ENCODE measurements around the gene GARS1. TPM values are rescaled to one million over a fixed set of nuclear protein-coding genes. Genes with fewer than 3 reads are reported as not detected.

The GARS1 gene
- total and polyA plus RNA-seq, 4 donors, result 43.3 to 73.6 (median 67.8) TPM

DNA sequence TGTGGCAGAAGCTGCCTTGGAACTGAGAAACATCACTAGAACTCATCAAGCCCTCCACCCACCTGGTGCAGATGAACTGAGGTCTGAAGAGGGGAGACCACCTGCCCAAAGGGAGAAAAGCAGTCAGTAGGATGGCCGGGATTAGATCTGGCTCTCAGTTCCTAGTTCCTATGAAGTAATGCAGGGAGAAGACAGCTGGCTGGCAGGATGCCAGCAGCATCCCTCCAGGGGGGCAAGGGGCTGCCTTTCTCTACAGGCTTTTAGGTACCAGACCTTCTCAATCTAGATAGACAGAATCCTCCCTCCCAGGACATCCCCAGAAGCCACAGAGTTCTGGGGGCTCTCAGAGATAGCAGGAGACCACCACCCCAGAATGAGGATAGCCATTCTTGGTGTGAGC, 79.7 kb downstream of the GARS1 start:
- Histone ChIP-seq H3K9me3 (ENCODE audit: control insufficient read depth in 4 of 4, low read length in 3 of 4) (no peaks in the 10 kb centered on the region), H3K36me3 (ENCODE audit: control insufficient read depth in 4 of 4, insufficient read depth in 3 of 4, low read depth in 1 of 4, low read length in 3 of 4) (no peaks in the 10 kb centered on the region), H3K27me3 (ENCODE audit: control insufficient read depth in 4 of 4, insufficient read depth in 4 of 4, low read length in 3 of 4) (no peaks in the 10 kb centered on the region), H3K4me1 (ENCODE audit: control insufficient read depth in 4 of 4, insufficient read depth in 4 of 4, low read length in 3 of 4) (no peaks in the 10 kb centered on the region), H3K27ac (ENCODE audit: low read depth in 1 of 2, low read length in 2 of 2) (no peak overlapping the region), H3K4me3 (ENCODE audit: low read depth in 1 of 3, low read length in 3 of 3) (no peak overlapping the region), H3K9ac (ENCODE audit: low read depth in 1 of 2, low read length in 2 of 2) (no peak overlapping the region)
- 63% methylated on average over 1 of the region's 1 CpG for WGBS
- TF ChIP-seq SP1 (IDR thresholded peaks at IDR 0.05) (no peak), RXRA (IDR thresholded peaks at IDR 0.05) (no peak), MAX (IDR thresholded peaks at IDR 0.05) (no peak), EGR1 (IDR thresholded peaks at IDR 0.05; ENCODE audit: low read depth in 2 of 2) (no peak), RAD21 (IDR thresholded peaks at IDR 0.05) (no peak), FOXA1 (IDR thresholded peaks at IDR 0.05) (no peak), NR2F2 (IDR thresholded peaks at IDR 0.05) (no peak), JUND (IDR thresholded peaks at IDR 0.05) (no peak)
- TF ChIP-seq, protein P1, sequence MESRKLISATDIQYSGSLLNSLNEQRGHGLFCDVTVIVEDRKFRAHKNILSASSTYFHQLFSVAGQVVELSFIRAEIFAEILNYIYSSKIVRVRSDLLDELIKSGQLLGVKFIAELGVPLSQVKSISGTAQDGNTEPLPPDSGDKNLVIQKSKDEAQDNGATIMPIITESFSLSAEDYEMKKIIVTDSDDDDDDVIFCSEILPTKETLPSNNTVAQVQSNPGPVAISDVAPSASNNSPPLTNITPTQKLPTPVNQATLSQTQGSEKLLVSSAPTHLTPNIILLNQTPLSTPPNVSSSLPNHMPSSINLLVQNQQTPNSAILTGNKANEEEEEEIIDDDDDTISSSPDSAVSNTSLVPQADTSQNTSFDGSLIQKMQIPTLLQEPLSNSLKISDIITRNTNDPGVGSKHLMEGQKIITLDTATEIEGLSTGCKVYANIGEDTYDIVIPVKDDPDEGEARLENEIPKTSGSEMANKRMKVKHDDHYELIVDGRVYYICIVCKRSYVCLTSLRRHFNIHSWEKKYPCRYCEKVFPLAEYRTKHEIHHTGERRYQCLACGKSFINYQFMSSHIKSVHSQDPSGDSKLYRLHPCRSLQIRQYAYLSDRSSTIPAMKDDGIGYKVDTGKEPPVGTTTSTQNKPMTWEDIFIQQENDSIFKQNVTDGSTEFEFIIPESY (IDR thresholded peaks at IDR 0.05), result no peak
- no peak for DNase-seq (ENCODE audit: low spot score)

DNA sequence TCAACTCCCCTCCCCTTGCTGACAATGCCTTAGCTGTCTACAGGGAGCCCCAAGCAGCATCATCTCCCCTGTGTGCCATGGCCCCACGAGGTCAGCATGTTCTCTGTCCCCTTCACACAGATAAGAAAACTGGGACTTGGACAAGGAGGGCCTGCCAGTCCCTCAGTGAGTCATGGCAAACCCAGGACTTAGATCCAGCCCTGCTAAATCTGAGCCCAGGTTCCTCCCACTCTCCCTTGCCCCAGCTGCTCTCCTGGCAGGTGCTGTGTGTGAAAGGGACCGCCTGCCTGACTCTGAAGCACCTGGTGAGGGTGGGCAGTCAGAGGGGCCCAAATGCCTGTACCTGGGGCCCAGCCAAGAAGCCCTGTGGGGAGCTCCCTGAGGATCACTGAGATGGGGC, 80.2 kb downstream of the GARS1 start:
- H3K4me1 ChIP-seq (ENCODE audit: control insufficient read depth in 4 of 4, insufficient read depth in 4 of 4, low read length in 3 of 4), result no peaks in the 10 kb centered on the region
- no peak overlapping the region for H3K9ac ChIP-seq (ENCODE audit: low read depth in 1 of 2, low read length in 2 of 2)
- TF ChIP-seq GABPA (IDR thresholded peaks at IDR 0.05 in 1 of 2, conservative IDR thresholded peaks at IDR 0.05 in 1 of 2) (no peak), TAF1 (conservative IDR thresholded peaks at IDR 0.05) (no peak)
- TF ChIP-seq, protein P2, sequence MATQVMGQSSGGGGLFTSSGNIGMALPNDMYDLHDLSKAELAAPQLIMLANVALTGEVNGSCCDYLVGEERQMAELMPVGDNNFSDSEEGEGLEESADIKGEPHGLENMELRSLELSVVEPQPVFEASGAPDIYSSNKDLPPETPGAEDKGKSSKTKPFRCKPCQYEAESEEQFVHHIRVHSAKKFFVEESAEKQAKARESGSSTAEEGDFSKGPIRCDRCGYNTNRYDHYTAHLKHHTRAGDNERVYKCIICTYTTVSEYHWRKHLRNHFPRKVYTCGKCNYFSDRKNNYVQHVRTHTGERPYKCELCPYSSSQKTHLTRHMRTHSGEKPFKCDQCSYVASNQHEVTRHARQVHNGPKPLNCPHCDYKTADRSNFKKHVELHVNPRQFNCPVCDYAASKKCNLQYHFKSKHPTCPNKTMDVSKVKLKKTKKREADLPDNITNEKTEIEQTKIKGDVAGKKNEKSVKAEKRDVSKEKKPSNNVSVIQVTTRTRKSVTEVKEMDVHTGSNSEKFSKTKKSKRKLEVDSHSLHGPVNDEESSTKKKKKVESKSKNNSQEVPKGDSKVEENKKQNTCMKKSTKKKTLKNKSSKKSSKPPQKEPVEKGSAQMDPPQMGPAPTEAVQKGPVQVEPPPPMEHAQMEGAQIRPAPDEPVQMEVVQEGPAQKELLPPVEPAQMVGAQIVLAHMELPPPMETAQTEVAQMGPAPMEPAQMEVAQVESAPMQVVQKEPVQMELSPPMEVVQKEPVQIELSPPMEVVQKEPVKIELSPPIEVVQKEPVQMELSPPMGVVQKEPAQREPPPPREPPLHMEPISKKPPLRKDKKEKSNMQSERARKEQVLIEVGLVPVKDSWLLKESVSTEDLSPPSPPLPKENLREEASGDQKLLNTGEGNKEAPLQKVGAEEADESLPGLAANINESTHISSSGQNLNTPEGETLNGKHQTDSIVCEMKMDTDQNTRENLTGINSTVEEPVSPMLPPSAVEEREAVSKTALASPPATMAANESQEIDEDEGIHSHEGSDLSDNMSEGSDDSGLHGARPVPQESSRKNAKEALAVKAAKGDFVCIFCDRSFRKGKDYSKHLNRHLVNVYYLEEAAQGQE (IDR thresholded peaks at IDR 0.05), result no peak
- TF ChIP-seq, protein P3, sequence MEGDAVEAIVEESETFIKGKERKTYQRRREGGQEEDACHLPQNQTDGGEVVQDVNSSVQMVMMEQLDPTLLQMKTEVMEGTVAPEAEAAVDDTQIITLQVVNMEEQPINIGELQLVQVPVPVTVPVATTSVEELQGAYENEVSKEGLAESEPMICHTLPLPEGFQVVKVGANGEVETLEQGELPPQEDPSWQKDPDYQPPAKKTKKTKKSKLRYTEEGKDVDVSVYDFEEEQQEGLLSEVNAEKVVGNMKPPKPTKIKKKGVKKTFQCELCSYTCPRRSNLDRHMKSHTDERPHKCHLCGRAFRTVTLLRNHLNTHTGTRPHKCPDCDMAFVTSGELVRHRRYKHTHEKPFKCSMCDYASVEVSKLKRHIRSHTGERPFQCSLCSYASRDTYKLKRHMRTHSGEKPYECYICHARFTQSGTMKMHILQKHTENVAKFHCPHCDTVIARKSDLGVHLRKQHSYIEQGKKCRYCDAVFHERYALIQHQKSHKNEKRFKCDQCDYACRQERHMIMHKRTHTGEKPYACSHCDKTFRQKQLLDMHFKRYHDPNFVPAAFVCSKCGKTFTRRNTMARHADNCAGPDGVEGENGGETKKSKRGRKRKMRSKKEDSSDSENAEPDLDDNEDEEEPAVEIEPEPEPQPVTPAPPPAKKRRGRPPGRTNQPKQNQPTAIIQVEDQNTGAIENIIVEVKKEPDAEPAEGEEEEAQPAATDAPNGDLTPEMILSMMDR (IDR thresholded peaks at IDR 0.05; ENCODE audit: low read depth, low read length, missing input control), result no peak
- peaks cover 0 to 2% (median under 1%) of the 10 kb centered on the region in 4 donors for H3K27me3 ChIP-seq (ENCODE audit: control insufficient read depth in 4 of 4, insufficient read depth in 4 of 4, low read length in 3 of 4)
- WGBS, result 48% methylated on average over 2 of the region's 2 CpGs
- H3K27ac ChIP-seq (ENCODE audit: low read depth in 1 of 2, low read length in 2 of 2), result no peak overlapping the region
- H3K36me3 ChIP-seq (ENCODE audit: control insufficient read depth in 4 of 4, insufficient read depth in 3 of 4, low read depth in 1 of 4, low read length in 3 of 4), result no peaks in the 10 kb centered on the region
- no peak for DNase-seq (ENCODE audit: low spot score)
- H3K9me3 ChIP-seq (ENCODE audit: control insufficient read depth in 4 of 4, low read length in 3 of 4), result no peaks in the 10 kb centered on the region
- no peak overlapping the region for H3K4me3 ChIP-seq (ENCODE audit: low read depth in 1 of 3, low read length in 3 of 3)
